GM20431 (cell line): Measurements from ENCODE around the gene MTCH1.

Experiments
- in situ Hi-C: fragments of 300-500 bp; cut with MseI, MboI; formaldehyde crosslinking; loops from one replicate; pipeline ENCODE4 v1.15.0; 2020; ENCODE audit warnings: low sequenced_read_pairs; ENCODE audit not compliant: unreplicated experiment

Gene MTCH1

DNA sequence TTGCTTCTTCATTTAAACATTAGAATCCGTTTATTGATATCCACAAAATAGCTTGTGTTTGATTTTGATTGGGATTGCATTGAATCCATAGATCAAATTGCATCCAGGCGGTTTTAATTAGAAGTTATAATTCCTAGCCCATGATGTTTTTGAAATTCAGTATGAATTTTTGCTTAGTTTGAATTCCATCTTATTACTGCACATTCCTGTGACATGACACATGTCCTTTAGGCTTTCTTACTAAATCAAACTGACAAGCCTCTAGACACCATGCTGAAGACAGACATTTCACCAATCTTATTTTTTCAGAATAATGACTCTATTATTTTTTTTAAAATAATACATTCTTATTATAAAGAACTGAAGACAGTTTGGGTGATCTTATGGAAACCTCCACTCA lies 52.9 kb downstream of the MTCH1 start:
- in situ Hi-C loops: no loop called here

DNA sequence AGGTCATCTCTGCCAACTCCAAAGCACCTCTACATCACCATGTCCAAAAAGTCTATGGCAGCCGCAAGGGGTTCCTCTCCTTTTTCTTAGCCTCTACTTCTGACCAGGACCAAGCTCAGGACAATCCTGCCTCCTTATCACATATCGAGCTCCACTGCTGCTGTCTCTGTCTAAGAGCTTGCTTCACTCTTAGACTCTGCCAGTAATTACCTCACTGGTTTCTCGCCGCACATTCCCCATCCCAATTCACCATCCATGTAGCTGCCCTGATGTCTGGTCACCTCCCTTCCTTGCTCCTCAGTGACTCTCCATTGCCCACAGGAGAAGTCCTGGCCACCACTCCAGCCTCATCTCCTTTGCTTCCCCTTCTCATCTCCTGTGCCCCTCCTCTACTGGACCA lies 55.5 kb downstream of the MTCH1 start:
- in situ Hi-C loops: no loop called here

DNA sequence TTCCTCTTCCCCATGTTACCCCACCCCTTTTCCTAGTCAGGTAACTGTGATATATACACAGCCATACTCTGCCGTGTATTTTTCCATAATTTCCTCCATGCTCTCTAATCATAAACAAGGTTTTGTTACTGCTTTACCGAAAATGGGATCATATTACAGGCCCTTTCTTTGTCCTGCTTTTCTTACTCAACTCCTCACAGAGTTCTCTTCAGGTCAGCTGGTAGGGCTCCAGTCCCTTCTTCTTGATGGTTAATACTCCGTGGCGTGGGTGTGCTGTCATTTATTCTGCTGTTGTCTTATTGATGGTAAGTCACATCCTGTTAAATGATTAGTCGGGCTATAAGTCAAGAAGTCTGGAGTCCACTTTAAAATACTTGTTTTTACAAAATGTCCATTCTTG lies 56.4 kb downstream of the MTCH1 start:
- in situ Hi-C loops: no loop called here

DNA sequence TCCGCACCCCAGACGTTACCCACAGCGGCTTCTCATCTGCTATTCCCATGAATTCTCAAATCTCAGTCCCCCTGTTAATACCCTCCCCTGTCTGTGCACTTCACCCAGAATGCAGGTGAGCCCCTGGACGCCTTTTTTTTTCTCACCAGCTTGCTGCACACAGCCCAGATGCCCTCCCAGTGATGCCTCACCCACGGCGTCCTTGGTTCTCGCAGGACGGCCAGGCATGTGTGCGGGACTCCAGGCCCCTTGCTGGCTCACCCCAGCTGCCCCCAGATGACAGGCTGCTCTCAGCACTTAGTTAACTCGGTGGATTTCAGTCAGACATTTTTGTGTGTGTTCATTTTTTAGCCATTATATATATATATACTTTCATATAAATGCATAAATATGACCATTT lies 56.8 kb downstream of the MTCH1 start:
- in situ Hi-C loops: no loop called here

DNA sequence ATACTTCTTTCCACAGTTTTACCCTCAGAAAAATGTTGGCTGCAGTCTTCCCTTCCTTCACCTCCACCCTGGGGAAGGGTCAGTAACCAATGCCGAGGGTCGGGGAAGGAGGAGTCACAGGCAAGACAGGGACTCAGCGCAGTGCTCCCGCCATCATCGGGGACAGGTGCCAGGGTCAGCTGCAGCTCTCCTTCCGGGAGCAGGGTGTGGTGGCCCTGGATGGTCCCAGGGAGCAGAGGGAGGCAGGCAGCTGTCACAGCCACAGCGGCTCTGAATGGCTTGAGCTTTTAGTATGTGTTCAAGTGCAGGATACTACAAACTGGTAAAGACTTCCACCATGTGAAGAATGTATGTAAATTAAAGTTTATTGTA lies 57.5 kb downstream of the MTCH1 start:
- in situ Hi-C loops: no loop called here

DNA sequence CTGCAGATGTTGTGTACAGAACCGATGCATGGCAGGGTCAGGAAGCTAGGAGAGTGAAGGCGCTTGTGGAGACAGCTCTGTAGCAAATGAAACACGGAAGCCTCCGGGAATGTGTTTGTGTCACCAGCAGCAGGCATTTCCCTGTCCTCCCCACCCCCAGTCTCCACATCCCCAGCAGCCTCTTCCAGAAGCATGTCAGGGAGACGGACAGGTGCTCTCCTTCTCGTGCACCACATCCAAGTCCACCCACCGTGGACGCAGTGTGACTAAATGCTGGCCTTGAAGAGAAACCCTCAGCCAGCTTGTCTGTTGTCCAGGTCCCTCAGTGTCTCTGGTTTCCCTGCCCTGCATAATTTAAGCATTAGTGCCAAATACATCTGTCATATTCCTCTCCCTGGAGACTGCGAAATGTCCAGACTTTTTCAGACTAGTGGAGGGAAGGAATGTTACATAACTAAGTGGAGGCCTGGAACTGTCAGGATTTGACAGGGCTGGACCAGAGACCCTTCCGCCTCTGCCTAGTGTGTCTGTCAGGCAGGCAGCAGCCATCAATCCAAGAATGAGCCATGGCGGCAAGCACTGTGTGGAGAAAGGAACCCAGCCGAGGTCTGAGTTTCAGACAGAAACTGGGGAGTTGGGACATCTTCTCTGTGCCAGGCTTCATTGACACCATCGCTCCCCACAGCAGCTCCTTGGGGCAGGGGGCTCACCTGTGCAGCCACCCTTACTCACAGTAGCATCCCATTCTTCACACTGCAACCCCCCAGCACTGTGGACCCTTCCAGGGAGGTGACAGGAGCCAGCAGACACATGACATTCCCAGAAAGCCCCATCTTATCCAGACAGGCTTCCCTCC lies 58.1 kb downstream of the MTCH1 start:
- in situ Hi-C loops: no loop called here

DNA sequence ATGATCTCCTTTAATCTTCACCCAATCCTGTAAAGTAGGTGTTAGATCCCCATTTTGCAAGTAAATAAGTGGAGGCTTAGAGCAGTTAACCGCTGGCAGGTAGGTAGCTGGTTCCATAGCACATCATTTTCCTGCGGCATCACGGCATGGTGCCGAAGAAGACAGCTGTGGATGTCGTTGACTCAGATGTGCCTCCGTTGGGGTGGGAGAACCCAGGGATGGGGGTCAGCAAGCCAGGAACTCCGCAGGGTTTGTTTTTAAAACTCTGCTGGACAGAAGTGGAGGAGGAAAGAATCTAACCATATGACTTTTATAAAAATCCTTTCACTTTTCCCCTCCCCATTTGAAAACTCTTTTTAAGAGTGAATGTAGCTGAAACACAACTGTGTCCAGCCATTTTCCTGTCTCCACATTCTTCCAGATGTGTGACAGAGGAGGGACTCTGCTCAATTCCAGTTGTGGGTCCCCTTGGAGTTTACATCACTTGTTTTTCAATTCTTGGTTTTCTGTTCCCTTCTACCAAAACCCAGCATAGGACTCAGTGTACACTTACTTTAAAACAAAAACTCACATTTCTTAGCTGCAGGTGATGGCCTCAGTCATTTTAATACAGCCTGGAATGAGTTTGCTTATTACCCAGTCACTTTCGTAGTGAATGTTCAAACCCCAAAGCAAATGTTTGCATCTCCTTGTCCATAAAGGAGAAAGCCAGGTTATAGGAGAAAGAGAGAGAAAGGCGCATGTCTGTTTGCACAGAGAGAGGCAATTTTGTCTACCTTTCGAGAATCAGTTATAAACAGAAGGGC lies 59.1 kb downstream of the MTCH1 start:
- in situ Hi-C loops: no loop called here

DNA sequence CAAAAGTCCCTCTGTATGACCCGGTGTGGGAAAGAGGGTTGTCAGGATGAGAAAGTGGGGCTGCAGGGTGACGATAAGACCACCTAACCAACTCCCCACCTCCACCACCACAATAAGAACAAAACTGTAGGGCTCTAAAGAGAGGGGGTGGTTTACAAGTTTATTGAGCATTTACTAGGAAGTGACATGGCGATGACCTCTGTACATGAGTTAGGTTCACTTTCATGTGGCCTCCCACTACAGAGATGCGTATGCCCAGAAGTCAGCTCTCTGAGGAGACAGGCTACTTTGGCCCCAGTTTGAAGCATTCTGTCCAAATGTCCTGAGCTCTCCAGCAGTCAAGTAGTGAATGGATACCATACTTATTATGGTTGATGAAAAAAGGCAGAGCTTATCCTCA lies 60.2 kb downstream of the MTCH1 start:
- in situ Hi-C loops: no loop called here

DNA sequence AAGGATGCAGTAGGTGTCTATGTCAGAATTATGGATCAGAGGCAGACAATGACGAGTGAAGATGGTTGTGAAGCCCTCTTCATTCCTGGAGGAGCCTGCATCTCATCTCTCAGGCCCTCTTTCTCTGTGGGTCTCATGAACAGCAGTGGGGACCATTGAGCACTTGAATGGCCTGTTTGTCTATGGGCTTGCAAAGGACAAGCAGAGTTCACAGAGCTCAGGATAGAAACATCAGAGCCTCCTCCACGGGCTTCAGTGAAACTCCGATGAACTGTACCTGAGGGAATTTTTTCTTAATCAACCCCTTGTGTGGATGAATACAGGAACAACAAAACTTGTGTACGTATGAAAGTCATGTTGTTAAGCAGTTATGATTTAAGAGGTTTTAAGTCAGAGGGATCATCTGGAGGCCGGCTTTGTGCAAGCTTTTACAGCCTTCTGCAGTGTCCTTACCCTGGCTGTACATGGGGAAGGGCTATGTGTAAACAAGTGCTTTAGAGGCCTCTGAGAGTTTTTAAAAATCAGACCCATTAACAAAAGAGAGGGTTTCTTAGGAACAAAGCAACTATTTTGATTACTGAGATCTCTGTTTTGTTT lies 61.1 kb downstream of the MTCH1 start:
- in situ Hi-C loops: no loop called here

DNA sequence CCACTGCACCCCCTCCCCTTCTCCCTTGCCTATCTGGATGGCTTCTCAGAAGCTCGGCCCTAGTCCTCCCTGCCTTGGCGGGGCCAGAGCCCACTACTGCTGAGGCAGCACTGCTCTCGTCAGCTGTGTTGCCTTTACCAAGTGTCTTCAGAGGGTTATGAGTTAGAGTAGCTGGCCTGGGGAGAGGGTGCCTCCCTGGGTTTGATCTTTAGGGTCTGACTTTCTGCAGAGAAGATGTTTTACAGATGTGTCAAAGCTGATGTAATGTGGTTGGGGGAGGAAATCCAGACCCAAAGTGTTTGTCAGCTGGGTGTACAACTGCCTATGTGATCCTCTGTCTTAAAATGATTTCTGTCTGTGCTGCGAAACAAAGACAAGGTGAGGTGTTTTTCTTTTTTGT lies 61.9 kb downstream of the MTCH1 start:
- in situ Hi-C loops: no loop called here

DNA sequence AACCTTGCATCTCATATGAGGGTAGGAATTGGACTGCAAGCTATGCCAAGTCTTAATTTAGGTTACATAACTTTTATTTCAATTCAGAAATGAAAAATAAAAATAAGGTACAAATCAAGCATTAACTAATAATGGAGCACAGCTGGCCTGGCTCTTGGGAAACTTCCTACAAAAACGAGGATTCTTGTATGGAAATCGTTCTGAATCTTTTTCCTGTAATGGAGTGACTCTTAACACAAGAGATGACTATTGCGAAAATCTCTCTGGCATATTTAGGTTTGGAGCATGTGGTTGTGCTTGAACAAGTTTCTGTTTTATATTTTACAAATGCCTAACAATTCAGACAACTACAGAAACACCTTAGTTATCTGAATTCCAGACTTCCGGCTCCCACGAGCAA lies 65.5 kb downstream of the MTCH1 start:
- in situ Hi-C loops: no loop called here

DNA sequence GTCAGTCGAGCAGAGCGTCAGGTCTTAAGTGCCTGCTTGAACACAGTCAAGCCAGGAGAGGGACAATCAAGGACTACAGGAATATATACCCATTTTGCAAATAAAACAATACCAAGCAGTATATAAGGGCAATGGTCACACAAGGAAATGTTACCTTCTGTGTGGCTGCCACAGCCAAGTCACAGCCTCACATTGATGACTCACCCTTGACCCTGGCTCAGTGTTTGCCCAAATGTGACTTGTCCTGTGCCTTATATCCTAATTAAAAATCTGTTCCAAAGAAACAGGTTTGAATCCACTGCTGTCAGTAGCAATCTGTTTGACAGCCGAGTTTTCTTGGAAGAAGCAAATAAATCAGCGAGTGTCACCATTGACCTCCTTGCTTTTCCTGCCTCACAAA lies 65.9 kb downstream of the MTCH1 start:
- in situ Hi-C loops: no loop called here
